ENCODE data around the gene BUD31. TPM values are rescaled to one million over a fixed set of nuclear protein-coding genes. Genes with fewer than 3 reads are reported as not detected.

The BUD31 gene
- total and polyA plus RNA-seq, 2 of the 4 experiments (the other 2 are of a cell fraction): 72.6 to 97.2 TPM

GRCh38 chr7:99453105-99453504, 44.3 kb downstream of the BUD31 start:
- no peak overlapping the region for H3K4me2 ChIP-seq (ENCODE audit: low read depth, low read length)
- no peaks in the 10 kb centered on the region for H3K27me3 ChIP-seq (ENCODE audit: control insufficient read depth, insufficient read depth, low read length)
- H2AK5ac ChIP-seq (ENCODE audit: low read depth, low read length): no peak overlapping the region
- no peak for ATAC-seq (ENCODE audit: low read depth)
- intact Hi-C loops (cut with micrococcal nuclease): no loop called here
- no peak overlapping the region for H4K8ac ChIP-seq (ENCODE audit: low read depth in 2 of 2, low read length in 2 of 2)
- no peaks in the 10 kb centered on the region for H3K4me1 ChIP-seq (ENCODE audit: control insufficient read depth, insufficient read depth, low read length)
- in situ Hi-C loops (cut with MboI; ENCODE audit: low sequenced_read_pairs): no loop called here
- H4K20me1 ChIP-seq (ENCODE audit: insufficient read depth, low read length): peaks cover 50% of the 10 kb centered on the region
- H2BK20ac ChIP-seq (ENCODE audit: low read depth, low read length): no peak overlapping the region
- no peak for TF ChIP-seq USF2 (IDR thresholded peaks at IDR 0.05; ENCODE audit: low read depth, low read length)
- TF ChIP-seq CHD1 (IDR thresholded peaks at IDR 0.05; ENCODE audit: low read depth, low read length): no peak
- dilution Hi-C loops (cut with HindIII; ENCODE audit: low sequenced_read_pairs, unreplicated experiment): no loop called here
- no peak overlapping the region for H3K9ac ChIP-seq (ENCODE audit: low read depth, low read length)
- H2BK15ac ChIP-seq (ENCODE audit: low read depth, low read length): no peak overlapping the region
- H2AFZ ChIP-seq (replicated peaks; ENCODE audit: low read length, poor library complexity): no peak overlapping the region
- H3K4me3 ChIP-seq (ENCODE audit: insufficient read depth, low read depth, low read length): no peak overlapping the region
- peaks cover 16 to 70% of the 10 kb centered on the region in 2 experiments for H3K79me1 ChIP-seq (ENCODE audit: low read depth in 1 of 2, low read length in 2 of 2)
- no peak overlapping the region for H2BK5ac ChIP-seq (ENCODE audit: low read depth, low read length, poor library complexity, severe bottlenecking)
- ChIA-PET CTCF (no interaction called here), POLR2A (ENCODE audit: unreplicated experiment) (no interaction called here)
- H3K23ac ChIP-seq (ENCODE audit: low read depth, low read length): no peak overlapping the region
- H3K4ac ChIP-seq (ENCODE audit: low read depth, low read length): no peak overlapping the region
- no peak overlapping the region for H2BK120ac ChIP-seq (ENCODE audit: low read depth, low read length)
- BruUV-seq (replicated peaks): no TSS peak
- peaks cover 90% of the 10 kb centered on the region for H3K36me3 ChIP-seq (ENCODE audit: control insufficient read depth, insufficient read depth, low read length)
- H3K56ac ChIP-seq (ENCODE audit: extremely low read depth, insufficient read depth, low read length): no peak overlapping the region
- no peak overlapping the region for H4K5ac ChIP-seq (ENCODE audit: low read depth, low read length)
- H3K14ac ChIP-seq (replicated peaks; ENCODE audit: low read depth, low read length): no peak overlapping the region
- WGBS, 2 experiments (ENCODE audit: extremely low coverage in 2 of 2, insufficient read length in 1 of 2): 100% methylated on average over 4 of the region's 11 CpGs; no CpG with 5 or more reads in 1 of the 2 experiments
- H4K91ac ChIP-seq (ENCODE audit: insufficient read depth, low read depth, low read length): no peak overlapping the region
- H3K9me1 ChIP-seq (ENCODE audit: insufficient read depth, low read length): no peaks in the 10 kb centered on the region
- H3K27ac ChIP-seq (ENCODE audit: insufficient read depth, low read length): no peak overlapping the region
- no peaks in the 10 kb centered on the region for H3K9me3 ChIP-seq (ENCODE audit: control insufficient read depth, insufficient read depth, low read length)
- no peak for DNase-seq
- H2AK9ac ChIP-seq (replicated peaks; ENCODE audit: low read depth, low read length, poor library complexity): no peak overlapping the region
- no peak overlapping the region for H3K18ac ChIP-seq (ENCODE audit: low read depth, low read length)

Measured in IMR-90 (cell line).